GM21367 (cell line): ENCODE results near the gene PDCD4.
"Not testable (repeated sequence)": the region's sequence is repeated elsewhere in the genome, so short reads cannot be mapped to it uniquely, and the experiment has no call there.

Source experiments
- ATAC-seq: cut with Tn5 transposase; IDR thresholded peaks from one replicate; pipeline ENCODE4 v1.9.1; 2021; ENCODE audit not compliant: unreplicated experiment

The PDCD4 gene

DNA sequence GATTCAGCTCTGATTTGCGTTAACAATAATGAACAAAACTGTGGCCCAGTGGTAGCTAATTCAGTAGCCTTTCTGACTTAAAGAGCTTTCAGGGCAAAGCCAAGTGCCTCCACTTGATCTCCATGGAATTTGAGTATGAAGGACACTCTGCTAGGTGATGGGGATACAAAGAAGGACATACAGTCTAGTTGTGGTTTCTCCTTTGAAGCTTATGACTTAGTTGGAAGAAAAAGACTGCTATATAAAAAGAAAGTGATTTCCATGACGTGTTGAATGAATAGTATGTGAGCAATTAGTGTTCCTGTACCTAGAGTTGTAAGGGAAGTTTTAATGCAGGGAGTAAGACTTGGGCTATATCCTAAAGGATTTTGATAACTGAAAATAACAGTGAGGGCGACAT is 8.3 kb downstream of the PDCD4 start:
- no peak for ATAC-seq

DNA sequence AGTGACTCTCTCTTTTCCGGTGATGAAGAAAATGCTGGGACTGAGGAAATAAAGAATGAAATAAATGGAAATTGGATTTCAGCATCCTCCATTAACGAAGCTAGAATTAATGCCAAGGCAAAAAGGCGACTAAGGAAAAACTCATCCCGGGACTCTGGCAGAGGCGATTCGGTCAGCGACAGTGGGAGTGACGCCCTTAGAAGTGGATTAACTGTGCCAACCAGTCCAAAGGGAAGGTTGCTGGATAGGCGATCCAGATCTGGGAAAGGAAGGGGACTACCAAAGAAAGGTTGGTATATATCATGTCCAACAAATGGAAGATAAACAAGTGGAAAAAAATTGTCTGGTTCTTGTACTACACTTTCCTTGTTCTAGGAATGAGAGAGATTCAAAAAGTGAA is 9.5 kb downstream of the PDCD4 start:
- ATAC-seq: no peak

DNA sequence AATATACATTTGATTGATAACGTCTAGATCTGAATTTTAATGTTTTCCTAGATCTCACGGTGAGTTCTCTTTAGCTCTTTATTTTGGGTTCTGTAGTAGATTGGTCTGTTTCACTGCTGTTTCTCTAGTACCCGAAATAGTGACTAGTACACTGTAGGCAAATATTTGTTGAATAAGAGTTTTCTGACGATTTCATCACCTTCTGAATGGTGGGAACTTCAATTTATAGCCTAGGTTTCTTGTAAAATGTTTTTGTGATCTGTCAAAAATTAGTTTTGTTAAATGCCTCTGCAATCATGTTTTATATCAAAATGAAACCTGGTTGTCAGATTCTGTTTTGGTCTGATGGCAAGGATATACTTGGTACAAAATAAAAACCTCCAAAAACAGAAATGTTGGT is 10.2 kb downstream of the PDCD4 start:
- no peak for ATAC-seq

DNA sequence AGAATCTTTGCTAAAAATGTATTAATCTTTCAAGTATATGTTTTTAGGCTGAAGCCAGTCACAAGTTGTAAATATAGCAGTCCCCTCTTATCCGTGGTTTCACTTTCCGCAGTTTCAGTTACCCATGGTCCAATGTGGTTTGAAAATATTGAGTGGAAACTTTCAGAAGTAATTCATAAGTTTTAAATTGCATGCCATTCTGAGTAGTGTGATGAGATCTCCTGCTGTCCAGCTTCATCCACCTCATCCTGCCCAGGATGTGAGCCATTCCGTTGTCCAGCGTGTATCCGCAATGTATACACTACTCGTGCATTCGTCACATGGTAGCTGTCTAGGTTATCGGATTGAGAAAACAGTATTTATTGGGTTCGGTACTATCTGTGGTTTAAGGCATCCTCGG is 12.2 kb downstream of the PDCD4 start:
- no peak for ATAC-seq

DNA sequence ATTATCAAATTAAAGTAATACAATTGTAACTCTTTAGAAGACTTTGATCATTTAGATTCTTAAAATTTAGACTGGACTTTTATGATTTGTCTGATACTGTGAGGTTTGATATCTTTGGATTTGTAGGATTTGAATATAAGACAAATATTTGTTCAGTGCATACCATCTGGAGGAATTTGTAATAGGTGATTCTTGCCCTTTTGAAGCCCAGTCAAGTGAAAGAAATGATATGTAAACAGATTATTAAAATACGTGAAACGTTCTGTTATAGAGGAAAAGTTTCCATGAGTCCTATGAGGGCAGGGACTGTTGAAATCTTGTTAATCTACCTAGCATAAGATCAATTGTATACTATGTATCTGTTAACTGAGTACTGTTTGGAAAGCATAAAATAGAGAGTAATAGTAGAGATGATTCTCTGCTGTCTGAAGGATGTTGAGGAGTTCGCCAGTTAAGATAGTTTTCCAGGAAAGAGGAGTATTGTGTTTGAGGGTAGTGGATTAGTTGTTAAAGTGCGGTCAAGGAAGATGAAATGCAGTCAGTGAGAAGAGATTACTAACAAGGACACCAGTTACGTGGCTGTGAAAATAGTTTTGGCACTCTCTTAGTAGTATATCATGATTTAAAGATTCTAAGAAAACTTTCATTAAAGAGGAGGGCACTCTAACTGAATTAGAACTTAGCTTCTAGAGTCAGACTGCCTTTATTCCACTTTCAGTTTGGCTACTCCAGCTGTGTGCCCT is 14.4 kb downstream of the PDCD4 start:
- ATAC-seq: no peak

DNA sequence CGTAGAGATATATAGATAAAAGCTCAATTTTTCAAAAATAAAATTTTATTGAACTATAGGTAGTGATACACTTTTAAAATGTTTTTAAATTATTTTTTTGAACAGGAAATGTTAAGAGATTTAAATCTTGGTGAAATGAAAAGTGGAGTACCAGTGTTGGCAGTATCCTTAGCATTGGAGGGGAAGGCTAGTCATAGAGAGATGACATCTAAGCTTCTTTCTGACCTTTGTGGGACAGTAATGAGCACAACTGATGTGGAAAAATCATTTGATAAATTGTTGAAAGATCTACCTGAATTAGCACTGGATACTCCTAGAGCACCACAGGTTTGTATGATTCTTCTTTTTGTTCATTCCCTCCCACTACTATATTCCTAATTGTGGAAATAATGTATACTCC is 15.8 kb downstream of the PDCD4 start:
- ATAC-seq: no peak

DNA sequence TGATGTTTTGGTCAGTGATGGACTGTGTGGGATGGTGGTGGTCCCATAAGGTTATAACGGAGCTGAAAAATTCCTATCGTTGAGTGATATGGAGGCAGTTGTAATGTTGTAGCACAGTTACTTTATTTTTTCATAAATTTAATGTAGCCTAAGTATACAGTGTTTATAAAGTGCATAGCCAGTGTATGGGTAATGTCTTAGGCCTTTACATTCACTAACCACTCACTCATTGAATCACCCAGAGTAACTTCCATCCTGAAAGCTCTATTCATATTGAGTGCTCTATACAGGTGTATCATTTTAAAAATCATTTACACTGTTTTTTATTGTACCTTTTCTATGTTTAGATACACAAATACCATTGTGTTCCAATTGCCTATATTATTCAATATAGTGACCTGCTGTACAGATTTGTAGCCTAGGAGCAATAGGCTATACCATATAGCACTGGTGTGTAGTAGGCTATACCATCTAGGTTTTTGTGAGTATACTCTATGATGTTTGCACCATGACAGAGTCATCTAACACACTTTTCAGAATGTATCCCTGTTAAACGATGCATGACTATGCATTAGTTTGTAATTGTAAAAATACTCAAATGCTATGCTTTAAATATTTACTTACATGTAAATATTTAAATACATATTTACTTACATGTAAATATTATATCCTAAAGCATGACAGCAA is 21.0 kb downstream of the PDCD4 start:
- no peak for ATAC-seq

DNA sequence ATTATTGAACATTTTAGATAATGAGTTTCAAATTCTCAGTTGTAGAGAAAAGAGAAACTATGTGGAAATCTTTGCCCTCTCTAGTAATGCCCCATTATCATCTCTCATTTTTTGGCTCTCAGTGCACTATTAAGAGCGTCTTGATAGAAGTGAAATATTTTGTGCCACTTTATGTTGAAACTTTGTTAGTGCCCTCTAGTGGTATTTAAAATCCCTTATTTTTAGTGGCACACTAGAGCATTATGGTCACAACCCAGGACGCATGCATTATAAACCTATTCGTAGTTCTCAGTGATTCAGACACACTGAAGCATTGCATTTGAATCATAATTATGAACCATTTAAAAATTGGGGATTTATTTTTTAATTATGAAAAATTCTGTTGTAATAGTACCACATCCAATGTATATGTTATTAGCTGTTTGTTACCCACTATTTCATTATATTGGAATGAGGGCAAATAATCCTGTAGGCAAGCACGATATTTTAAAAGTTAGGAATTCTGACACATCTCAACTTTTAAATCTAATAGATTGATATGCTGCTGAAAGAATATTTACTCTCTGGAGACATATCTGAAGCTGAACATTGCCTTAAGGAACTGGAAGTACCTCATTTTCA is 21.9 kb downstream of the PDCD4 start:
- ATAC-seq: no peak

DNA sequence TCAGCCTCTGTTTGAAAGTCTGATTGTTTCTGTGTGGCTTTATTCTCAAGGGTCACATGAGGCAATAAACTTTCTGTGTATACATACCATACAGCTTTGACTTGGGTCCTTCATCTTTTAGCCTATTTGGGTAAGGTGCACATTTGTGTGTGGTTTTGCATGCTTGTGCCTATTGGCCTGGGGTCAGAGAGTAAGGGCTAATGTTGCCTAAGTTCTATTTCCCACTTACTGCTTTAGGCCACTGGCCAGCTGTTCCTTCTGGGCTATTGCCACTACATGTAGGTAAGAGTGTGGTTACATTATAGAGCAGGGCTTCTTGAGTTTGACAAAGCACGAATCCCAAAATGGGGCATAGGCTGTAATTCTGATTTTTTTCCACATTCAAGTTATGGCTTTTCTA is 25.5 kb downstream of the PDCD4 start:
- ATAC-seq: no peak

DNA sequence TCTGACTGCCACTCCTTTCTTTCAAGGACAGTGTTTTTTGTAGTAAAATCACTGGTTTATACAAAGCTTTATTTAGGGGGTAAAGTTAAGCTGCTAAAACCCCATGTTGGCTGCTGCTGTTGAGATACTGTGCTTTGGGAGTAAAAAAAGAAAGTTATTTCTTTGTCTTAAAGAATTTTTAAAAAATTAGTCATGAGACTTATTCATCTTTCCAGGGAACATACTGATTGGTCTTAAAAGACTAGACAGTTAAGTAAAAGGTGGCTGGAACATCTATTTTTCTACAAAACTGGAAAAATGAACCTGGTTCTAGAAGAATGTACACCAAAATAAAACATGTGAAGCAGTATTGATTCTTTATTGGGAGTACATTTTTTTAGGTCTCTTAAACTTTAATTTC is 26.7 kb downstream of the PDCD4 start:
- ATAC-seq: no peak

DNA sequence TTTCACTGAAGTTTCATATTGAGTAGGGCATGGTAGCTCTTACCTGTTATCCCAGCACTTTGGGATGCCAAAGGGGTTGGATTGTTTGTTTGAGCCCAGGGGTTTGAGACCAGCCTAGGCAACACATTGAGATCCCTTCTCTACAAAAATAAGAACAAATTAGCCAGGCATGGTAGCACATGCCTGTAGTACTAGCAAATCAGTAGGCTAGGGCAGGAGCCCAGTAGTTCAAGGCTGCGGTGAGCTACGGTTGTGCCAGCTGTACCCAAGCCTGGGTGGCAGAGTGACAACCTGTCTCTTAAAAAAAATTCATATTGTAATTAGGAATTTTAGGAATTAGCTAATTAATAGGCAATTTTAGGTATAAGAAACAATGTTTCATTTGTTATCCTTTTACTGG is 29.3 kb downstream of the PDCD4 start:
- no peak for ATAC-seq

DNA sequence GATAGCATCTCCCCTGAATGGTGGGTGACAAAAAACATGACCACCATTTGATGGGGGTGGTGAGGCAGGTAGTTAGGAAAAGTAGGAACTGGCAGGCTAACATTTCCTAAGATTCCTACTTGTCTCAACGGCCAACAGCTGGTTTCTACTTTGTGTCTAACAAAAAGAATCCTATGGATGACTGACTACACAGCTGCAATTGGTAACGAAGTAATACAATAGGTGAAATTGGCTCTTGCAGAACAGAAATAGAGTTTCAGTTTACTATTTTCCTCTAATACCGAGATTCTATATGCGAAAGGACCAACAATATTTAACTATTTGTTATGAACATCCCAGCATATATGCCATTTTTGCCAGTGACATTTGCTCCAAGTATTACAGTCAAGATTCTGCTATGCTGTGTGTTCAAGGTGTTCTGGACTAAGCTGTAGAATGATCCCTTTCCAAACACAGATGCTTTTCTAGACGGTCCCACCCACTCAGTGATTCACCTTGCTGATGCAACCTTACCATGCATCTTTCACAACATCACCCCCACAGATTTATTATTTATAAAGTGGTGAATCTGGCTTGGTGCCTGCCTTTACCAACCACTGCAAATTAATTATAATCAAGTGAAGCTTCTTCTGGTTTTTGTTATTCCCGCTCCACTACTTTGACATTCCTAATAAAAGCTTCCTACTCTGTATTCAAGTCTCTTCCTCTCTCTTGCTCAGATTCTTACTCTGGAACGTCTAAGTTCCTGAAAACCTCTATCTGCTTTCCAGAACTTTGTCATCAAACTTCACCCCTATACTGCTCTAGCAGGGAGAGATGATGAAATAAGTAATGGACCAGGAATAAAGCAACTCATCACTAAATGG is 30.5 kb downstream of the PDCD4 start:
- no peak for ATAC-seq

DNA sequence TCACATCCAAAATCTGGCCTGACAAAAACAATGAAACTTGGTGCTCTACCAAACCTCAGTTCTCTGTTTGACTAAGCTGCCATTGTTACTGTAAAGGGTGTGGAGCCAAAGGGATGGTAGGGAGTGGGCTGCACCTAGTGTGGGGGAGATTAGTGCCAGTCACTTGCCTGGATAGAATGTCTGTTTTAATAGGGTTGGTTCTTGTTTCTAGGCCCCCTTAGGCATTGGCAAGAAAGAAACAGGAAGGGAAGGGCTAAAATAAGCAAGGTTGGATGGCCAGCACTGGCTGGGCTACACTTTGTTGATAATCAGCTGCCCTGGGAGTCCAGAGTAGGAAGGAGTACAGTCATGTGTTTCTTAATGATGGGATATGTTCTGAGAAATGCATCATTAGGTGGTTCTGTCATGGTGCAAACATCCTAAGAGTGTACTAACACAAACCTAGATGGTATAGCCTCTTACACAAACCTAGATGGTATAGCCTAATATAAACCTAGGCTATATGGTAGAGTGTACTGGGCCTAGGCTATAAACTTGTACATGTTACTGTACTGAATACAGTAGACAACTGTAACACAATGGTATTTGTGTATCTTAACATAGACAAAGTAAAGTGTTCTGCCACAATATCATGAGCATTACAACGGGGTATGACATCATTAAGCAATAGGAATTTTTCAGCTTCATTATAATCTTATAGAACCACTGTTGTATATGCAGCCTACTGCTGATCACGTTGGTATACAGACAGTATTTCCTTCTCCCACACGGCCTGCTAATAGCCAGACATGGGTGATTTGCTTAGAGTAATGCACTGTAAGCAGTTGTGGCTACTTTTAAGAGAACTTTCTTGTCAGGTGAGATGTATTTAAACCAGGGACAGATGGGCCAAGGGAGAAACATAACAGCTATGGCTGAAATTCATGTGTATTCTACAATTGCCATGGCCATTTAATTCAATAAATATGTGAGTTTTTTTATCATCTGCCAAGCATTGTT is 31.9 kb downstream of the PDCD4 start:
- ATAC-seq: peak; percentile 74

DNA sequence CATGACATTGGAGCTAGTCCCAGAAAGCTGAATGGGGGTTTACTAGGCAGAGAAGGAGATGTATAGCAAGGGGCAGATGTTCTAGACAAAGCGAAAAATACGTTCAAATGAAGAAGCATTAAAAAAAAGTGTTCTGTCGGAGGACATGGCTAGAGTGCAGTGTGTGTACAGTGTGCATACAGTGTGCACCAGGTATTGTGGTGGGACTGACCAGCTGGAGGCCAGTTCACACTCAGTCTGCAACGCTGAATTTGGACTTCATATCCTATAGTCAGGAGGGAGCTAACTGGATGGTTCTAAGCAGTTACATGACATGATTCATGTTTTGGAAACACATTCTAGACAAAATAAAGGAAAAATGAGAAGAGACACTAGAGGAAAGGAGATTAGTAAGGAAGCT is 38.4 kb downstream of the PDCD4 start:
- no peak for ATAC-seq

DNA sequence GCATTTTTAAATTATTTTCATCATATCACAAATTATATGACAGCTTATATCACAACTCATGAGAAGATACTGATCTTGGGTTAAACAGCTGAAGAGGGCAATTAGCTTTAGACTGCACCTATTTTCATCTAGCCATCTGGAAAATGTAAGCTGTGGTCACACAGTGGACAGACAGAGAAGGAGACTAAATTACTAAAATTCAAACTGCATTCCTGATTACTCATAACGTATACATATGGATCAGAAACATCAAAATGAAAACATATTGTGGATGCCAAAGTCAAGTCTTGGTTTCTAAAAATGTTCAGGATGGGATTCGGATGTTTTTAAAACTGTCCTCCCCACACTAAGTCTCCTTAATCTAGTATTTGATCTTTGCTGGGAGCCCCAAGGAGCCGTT is 40.6 kb downstream of the PDCD4 start:
- no peak for ATAC-seq

DNA sequence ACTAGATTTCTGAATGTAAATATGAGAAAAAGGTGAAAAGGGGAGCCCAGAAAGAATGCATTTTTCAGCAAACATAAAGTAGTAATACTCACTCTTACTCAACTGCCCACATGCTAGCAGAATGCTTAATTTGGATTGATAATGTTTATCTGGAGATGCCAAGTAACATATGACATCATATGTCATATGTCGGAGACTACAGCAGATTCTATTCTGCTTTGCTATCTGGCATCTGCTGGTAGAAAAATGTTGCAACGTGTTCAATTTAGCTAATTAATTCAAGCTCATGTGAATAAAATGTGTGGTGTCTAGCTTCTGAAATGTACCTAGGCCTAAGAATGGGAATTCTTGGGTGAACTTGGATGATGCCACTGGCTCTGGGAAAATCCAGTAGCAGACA is 42.7 kb downstream of the PDCD4 start:
- no peak for ATAC-seq

DNA sequence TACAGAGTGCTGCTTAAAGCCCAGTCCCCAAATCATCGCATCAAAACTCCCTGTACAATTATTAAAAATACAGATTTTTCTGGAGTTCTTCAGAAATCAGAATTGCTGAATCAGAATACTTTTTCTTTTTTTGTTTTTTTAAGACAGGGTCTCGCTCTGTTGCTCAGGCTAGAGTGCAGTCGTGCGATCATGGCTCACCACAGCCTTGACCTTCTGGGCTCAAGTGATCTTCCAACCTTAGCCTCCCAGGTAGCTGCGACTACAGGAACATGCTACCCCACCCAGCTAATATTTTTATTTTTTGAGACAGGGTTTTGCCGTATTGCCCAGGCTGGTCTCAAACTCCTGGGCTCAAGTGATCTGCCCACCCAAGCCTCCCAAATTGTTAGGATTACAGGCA is 43.3 kb downstream of the PDCD4 start:
- no peak for ATAC-seq

DNA sequence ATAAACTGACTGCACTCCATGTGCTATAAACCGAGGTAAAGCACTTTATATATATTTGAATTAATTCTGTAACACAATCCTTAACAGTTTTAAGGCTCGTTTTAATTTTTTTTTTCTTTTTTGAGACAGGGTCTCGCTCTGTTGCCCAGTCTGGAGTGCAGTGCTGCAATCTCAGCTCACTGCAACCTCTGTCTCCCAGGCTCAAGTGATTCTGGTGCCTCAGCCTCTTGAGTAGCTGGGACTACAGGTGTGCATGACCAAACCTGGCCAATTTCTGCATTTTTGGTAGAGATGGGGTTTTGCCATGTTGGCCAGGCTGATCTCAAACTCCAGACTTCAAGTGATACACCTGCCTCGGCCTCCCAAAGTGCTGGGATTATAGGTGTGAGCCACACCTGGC is 43.9 kb downstream of the PDCD4 start:
- ATAC-seq: not testable (repeated sequence)

DNA sequence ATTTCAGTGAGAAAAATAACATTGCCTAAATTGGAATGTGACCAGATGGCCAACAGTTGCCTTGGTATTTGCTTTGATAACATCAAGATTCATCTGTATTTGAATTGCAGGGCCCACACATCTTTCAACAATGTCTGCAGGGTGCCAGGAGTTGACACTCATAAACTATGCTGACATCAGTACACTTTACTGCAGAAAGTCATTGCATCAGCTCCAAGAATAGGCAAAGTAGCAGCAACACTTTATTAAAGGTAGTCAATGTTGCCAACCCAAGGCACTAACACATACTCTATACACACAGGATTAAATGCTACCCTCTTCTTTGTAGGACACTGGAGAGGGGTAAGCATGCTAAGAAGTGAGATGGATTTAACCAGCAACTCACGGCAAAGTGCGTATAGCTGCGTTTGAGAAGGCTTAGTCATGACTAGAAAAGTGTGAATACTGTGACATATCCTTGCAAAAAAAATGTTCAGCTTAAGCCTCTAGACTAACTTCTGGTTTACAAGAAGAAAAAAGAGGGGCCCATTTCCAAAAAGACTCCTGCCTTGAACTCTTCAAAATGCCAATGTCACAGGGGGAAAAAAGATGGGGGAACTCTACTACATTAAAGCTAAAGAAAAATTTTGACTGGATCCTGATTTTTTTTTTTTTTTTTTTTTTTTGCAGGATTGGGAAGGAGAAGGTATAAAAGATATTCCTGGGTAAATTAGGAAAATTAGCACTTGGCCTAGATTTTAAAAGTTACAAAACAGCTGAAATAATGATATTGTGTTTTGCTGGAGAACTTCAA is 45.0 kb downstream of the PDCD4 start:
- no peak for ATAC-seq

DNA sequence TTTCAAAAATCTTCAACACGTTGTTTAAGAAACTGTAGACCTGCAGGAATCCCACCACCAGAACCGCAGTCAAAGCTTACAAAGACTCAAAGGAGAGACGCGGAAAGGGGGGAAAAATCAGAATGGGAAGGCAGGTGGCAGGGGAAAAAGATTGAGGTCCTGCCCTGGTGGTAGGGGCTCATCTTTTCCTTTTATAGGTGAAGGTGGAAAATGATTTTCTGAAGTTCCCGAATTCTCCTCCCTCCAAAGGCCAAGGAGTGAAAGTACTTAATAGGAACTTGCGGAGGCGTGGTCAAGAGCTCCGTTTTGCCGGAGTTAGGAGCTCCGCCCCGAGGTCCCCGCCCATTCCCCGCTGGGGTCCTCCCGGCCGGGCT is 46.5 kb downstream of the PDCD4 start:
- no peak for ATAC-seq
